KMS-11 (cell line): Measurements from ENCODE around the gene KLKB1.
"Not testable (repeated sequence)": the region's sequence is repeated elsewhere in the genome, so short reads cannot be mapped to it uniquely, and the experiment has no call there.

Experiments used
- H2AFZ ChIP-seq: fragments of 200-600 bp; sonication (generic); 2 replicates; pipeline ENCODE4 v1.6.1; 2016; ENCODE audit warnings: antibody characterized with exemption, mixed run types, low read depth
- H3K27ac ChIP-seq: fragments of 200-600 bp; sonication (generic); 2 replicates; pipeline ENCODE4 v1.6.1; 2016; ENCODE audit warnings: mild to moderate bottlenecking, mixed run types
- H3K27me3 ChIP-seq: fragments of 200-600 bp; sonication (generic); 2 replicates; pipeline ENCODE4 v1.6.1; 2017; ENCODE audit warnings: mild to moderate bottlenecking, low read depth, mixed run types, moderate library complexity; ENCODE audit not compliant: insufficient read depth
- H3K36me3 ChIP-seq: fragments of 200-600 bp; sonication (generic); 2 replicates; pipeline ENCODE4 v1.6.1; 2017; ENCODE audit warnings: mild to moderate bottlenecking, mixed run types; ENCODE audit not compliant: insufficient read depth
- H3K4me1 ChIP-seq: fragments of 200-600 bp; sonication (generic); 2 replicates; pipeline ENCODE4 v1.6.1; 2016; ENCODE audit warnings: mild to moderate bottlenecking, low read depth, mixed run types; ENCODE audit not compliant: poor library complexity, severe bottlenecking
- H3K4me2 ChIP-seq: fragments of 200-600 bp; sonication (generic); 2 replicates; pipeline ENCODE4 v1.7.0; 2016; ENCODE audit warnings: mild to moderate bottlenecking, mixed run types
- H3K4me3 ChIP-seq: fragments of 200-600 bp; sonication (generic); IDR thresholded peaks from 2 replicates; pipeline ENCODE4 v1.6.1; 2017; ENCODE audit warnings: low read depth, low read length, mixed read lengths; ENCODE audit not compliant: insufficient read depth
- H3K79me2 ChIP-seq: fragments of 200-600 bp; sonication (generic); 2 replicates; pipeline ENCODE4 v1.6.1; 2016; ENCODE audit warnings: low read depth, mixed run types; ENCODE audit not compliant: insufficient read depth
- H3K9ac ChIP-seq: fragments of 200-600 bp; sonication (generic); 2 replicates; pipeline ENCODE4 v1.6.1; 2016; ENCODE audit warnings: mild to moderate bottlenecking, mixed run types
- H4K20me1 ChIP-seq: fragments of 200-600 bp; sonication (generic); 2 replicates; pipeline ENCODE4 v1.6.1; 2016; ENCODE audit warnings: mild to moderate bottlenecking, mixed run types; ENCODE audit not compliant: insufficient read depth
- TF ChIP-seq, protein P1 (sequence below): fragments of 200-600 bp; sonication (generic); conservative IDR thresholded peaks from 2 replicates; pipeline ENCODE4 v1.6.1; 2017; ENCODE audit warnings: low read depth, mild to moderate bottlenecking, antibody characterized with exemption, low read length, moderate library complexity, mixed read lengths

The KLKB1 gene

GRCh38 chr4:186265683-186266652, 38.7 kb downstream of the KLKB1 start, which contains the start of gene F11:
Gene F11 (plus strand): TSS chr4:186266189. CDS start chr4:186267137, 948 bp downstream.
- TF ChIP-seq, protein P1, sequence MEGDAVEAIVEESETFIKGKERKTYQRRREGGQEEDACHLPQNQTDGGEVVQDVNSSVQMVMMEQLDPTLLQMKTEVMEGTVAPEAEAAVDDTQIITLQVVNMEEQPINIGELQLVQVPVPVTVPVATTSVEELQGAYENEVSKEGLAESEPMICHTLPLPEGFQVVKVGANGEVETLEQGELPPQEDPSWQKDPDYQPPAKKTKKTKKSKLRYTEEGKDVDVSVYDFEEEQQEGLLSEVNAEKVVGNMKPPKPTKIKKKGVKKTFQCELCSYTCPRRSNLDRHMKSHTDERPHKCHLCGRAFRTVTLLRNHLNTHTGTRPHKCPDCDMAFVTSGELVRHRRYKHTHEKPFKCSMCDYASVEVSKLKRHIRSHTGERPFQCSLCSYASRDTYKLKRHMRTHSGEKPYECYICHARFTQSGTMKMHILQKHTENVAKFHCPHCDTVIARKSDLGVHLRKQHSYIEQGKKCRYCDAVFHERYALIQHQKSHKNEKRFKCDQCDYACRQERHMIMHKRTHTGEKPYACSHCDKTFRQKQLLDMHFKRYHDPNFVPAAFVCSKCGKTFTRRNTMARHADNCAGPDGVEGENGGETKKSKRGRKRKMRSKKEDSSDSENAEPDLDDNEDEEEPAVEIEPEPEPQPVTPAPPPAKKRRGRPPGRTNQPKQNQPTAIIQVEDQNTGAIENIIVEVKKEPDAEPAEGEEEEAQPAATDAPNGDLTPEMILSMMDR = no peak
- H3K9ac ChIP-seq = no peak within 1 kb of the TSS
- H3K36me3 ChIP-seq = no peaks in the 10 kb centered on the region
- H3K27me3 ChIP-seq = no peaks in the 10 kb centered on the region
- H2AFZ ChIP-seq = no peak within 1 kb of the TSS
- no peak within 1 kb of the TSS for H3K27ac ChIP-seq
- no peaks in the 10 kb centered on the region for H3K4me1 ChIP-seq
- no peaks in the 10 kb centered on the region for H4K20me1 ChIP-seq
- no peak within 1 kb of the TSS for H3K4me2 ChIP-seq
- H3K4me3 ChIP-seq = no peak within 1 kb of the TSS
- no peaks in the 10 kb centered on the region for H3K79me2 ChIP-seq

DNA sequence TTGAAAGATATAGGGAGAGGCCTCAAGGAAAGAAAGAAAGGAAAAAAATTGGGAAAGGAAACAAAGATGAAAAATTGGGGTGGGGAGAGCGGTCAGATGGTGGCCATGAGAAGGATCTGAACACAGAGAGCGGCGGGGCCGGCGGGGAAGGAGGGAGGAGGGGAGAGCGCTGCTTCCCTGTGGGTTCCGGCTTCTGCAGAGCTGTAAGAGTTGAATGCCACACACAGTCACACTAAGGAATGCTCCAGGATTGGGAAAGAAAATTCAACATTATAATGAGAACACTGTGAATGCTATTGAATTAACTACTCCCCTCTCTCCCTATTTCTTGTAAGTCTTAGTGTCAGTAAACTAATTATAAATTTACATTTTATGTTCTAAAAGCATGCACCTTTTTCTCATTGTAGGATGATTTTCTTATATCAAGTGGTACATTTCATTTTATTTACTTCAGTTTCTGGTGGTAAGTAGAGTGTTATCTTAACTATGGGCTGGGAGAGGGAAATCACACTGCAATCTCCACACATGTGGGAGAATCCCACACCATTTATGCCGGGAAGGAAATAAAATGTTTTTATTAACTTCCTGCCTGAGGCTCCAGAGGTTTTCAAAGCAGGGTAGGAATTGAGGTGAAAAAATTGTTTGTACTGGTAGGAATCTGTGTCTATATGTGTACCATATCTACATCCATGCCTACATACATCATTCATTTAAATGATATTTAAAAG, 39.6 kb downstream of the KLKB1 start:
- Histone ChIP-seq H3K36me3 (no peaks in the 10 kb centered on the region), H3K9ac (no peak overlapping the region), H2AFZ (no peak overlapping the region), H4K20me1 (no peaks in the 10 kb centered on the region), H3K27me3 (no peaks in the 10 kb centered on the region), H3K27ac (no peak overlapping the region), H3K4me1 (no peaks in the 10 kb centered on the region), H3K79me2 (no peaks in the 10 kb centered on the region), H3K4me2 (no peak overlapping the region), H3K4me3 (no peak overlapping the region)
- TF ChIP-seq, protein P1 = no peak

GRCh38 chr4:186271081-186271678, 43.9 kb downstream of the KLKB1 start:
- Histone ChIP-seq H3K4me2 (no peak overlapping the region), H3K4me1 (no peaks in the 10 kb centered on the region), H3K9ac (no peak overlapping the region), H4K20me1 (no peaks in the 10 kb centered on the region), H3K79me2 (no peaks in the 10 kb centered on the region), H3K27me3 (no peaks in the 10 kb centered on the region), H3K36me3 (no peaks in the 10 kb centered on the region), H3K27ac (no peak overlapping the region), H3K4me3 (no peak overlapping the region), H2AFZ (no peak overlapping the region)
- TF ChIP-seq, protein P1 = no peak

- TF ChIP-seq, protein P1 = no peak
- Histone ChIP-seq H2AFZ (no peak overlapping the region), H3K36me3 (no peaks in the 10 kb centered on the region), H4K20me1 (no peaks in the 10 kb centered on the region), H3K27me3 (no peaks in the 10 kb centered on the region), H3K9ac (no peak overlapping the region), H3K4me3 (no peak overlapping the region), H3K79me2 (no peaks in the 10 kb centered on the region), H3K4me2 (no peak overlapping the region), H3K4me1 (no peaks in the 10 kb centered on the region), H3K27ac (no peak overlapping the region)
These were observed 45.5 kb downstream of the KLKB1 start for GRCh38 chr4:186272699-186273391.

DNA sequence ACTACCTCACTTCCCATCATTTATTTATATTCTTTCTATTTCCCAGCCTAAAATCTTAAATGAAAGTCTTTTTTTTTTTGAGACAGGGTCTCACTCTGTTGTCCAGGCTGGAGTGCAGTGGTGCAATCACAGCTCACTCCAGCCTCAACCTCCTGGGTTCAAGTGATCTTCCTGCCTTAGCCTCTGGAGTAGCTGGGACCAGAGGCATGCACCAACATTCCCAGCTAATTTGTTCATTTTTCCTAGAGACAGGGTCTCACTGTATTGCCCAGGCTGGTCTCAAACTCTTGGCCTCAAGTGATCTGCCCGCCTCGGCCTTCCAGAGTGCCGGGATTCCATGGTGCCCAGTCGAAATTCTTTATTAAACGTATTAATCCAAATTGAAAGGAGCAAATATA, 46.1 kb downstream of the KLKB1 start:
- not testable (repeated sequence) for H3K4me2 ChIP-seq, H3K9ac ChIP-seq, H3K79me2 ChIP-seq, H4K20me1 ChIP-seq, H3K27me3 ChIP-seq, H2AFZ ChIP-seq, H3K4me3 ChIP-seq, H3K27ac ChIP-seq, H3K4me1 ChIP-seq, H3K36me3 ChIP-seq
